ENCODE measurements around the gene CD200R1.

GRCh38 chr3:112958811-112959560 is 15.9 kb downstream of the CD200R1 start:
- TF ChIP-seq POLR2A (IDR thresholded peaks at IDR 0.05) (no peak), POLR2AphosphoS5 (IDR thresholded peaks at IDR 0.05) (no peak), CTCF (IDR thresholded peaks at IDR 0.05) (no peak), EP300 (IDR thresholded peaks at IDR 0.05) (no peak)

Measured in suprapubic skin (tissue), 4 donors.